Keratinocyte (primary cell): Measurements from ENCODE around the gene TUBA3D.
"Not testable (repeated sequence)": the region's sequence is repeated elsewhere in the genome, so short reads cannot be mapped to it uniquely, and the experiment has no call there.

Source experiments
- EZH2 ChIP-seq: IDR thresholded peaks from one replicate; pipeline ENCODE4 v1.6.1; 2012; ENCODE audit warnings: inconsistent platforms, mild to moderate bottlenecking, low read length, moderate library complexity
- TF ChIP-seq, protein P1 (sequence below), 3 experiments: IDR thresholded peaks in 1 of 3; conservative IDR thresholded peaks in 1 of 3; optimal IDR thresholded peaks in 1 of 3; 2 replicates in 2 of 3; 3 replicates in 1 of 3; pipeline versions ENCODE3 to v1.5.1; 2011; ENCODE audit warnings: low read length in 3 of 3, mild to moderate bottlenecking in 3 of 3, moderate library complexity in 2 of 3, control low read depth in 1 of 3, inconsistent platforms in 1 of 3; ENCODE audit not compliant: insufficient read depth in 2 of 3; ENCODE audit errors: extremely low read depth in 1 of 3

- TF ChIP-seq, protein P1, sequence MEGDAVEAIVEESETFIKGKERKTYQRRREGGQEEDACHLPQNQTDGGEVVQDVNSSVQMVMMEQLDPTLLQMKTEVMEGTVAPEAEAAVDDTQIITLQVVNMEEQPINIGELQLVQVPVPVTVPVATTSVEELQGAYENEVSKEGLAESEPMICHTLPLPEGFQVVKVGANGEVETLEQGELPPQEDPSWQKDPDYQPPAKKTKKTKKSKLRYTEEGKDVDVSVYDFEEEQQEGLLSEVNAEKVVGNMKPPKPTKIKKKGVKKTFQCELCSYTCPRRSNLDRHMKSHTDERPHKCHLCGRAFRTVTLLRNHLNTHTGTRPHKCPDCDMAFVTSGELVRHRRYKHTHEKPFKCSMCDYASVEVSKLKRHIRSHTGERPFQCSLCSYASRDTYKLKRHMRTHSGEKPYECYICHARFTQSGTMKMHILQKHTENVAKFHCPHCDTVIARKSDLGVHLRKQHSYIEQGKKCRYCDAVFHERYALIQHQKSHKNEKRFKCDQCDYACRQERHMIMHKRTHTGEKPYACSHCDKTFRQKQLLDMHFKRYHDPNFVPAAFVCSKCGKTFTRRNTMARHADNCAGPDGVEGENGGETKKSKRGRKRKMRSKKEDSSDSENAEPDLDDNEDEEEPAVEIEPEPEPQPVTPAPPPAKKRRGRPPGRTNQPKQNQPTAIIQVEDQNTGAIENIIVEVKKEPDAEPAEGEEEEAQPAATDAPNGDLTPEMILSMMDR (optimal IDR thresholded peaks at IDR 0.05 in 1 of 3, IDR thresholded peaks at IDR 0.05 in 1 of 3, conservative IDR thresholded peaks at IDR 0.05 in 1 of 3; ENCODE audit: extremely low read depth in 1 of 3, insufficient read depth in 2 of 3, low read length in 3 of 3), result not testable (repeated sequence)
- TF ChIP-seq EZH2, result not testable (repeated sequence)
Measured at GRCh38 chr2:131527131-131528001, 51.4 kb downstream of the TUBA3D start, which contains the start of gene CCDC74A.
